GM12874 (cell line): ENCODE results near the gene IPMK.

Experiments used
- TF ChIP-seq, protein P1 (sequence below): IDR thresholded peaks from 2 replicates; pipeline ENCODE4 v1.5.1; 2011; ENCODE audit warnings: low read depth, mild to moderate bottlenecking, control low read depth, low read length, moderate library complexity; ENCODE audit not compliant: insufficient read depth

IPMK gene

DNA sequence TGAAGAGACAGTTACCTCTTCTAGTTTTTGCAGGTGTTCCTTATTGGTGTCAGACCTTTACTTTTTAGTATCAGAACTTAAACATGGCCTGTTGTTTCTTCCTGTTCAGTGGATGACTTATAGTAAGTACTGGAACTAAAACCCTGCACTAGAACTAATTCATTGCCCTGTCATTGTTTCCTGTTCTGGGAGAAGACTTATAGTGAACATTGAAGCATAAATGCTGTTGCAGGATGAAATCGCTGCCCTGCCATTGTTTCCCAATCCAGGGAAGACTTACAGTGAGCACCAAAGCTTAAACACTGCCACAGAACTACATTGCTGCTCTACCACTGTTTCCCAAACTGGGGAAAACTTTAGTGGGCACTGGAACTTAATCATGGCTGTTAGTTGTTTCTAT, 13.1 kb downstream of the IPMK start:
- TF ChIP-seq, protein P1, sequence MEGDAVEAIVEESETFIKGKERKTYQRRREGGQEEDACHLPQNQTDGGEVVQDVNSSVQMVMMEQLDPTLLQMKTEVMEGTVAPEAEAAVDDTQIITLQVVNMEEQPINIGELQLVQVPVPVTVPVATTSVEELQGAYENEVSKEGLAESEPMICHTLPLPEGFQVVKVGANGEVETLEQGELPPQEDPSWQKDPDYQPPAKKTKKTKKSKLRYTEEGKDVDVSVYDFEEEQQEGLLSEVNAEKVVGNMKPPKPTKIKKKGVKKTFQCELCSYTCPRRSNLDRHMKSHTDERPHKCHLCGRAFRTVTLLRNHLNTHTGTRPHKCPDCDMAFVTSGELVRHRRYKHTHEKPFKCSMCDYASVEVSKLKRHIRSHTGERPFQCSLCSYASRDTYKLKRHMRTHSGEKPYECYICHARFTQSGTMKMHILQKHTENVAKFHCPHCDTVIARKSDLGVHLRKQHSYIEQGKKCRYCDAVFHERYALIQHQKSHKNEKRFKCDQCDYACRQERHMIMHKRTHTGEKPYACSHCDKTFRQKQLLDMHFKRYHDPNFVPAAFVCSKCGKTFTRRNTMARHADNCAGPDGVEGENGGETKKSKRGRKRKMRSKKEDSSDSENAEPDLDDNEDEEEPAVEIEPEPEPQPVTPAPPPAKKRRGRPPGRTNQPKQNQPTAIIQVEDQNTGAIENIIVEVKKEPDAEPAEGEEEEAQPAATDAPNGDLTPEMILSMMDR: no peak

DNA sequence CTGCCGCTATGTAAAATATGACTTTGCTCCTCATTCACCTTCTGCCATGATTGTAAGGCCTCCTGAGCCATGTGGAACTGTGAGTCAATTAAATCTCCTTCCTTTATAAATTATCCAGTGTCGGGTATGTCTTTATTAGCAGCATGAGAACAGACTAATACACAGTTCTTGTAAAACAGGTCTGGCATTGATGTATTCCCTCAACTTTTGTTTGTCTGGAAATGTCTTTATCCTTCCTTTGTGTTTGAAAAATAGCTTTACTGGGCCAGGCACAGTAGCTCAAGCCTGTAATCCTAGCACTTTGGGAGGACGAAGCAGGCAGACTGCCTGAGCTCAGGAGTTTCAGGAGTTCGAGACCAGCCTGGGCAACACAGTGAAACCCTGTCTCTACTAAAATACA, 14.5 kb downstream of the IPMK start:
- TF ChIP-seq, protein P1: no peak

DNA sequence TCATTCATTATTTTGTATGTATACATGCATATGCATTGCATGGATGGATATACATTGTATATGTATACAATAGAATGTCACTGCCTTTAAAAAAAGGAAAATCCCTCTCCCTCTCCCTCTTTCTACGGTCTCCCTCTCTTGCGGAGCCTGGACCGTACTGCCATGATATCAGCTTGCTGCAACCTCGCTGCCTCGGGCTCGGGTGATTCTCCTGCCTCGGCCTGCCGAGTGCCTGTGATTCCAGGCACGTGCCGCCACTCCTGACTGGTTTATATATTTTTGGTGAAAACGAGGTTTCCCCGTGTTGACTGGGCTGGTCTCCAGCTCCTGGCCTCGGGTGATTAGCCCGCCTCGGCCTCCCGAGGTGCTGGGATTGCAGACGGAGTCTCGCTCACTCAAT, 24.4 kb downstream of the IPMK start:
- TF ChIP-seq, protein P1: no peak

DNA sequence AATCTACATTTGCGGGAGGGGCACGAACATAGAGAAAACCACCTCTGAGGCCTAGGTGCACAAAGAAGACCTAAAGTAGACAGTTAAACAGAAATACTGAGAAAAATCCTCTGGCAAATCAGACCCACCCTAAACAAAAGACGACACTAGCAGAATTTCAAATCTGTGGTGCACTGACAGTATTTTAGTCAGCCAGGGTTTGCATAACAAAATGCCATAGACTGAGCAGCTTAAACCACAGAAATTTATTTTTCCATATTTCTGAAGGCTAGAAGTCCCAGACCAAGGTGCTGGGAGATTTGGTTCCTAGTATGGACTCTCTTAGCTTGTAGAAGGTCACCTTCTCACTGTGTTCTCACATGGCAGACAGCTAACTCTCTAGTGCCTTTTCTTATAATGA, 26.3 kb downstream of the IPMK start:
- TF ChIP-seq, protein P1: no peak

DNA sequence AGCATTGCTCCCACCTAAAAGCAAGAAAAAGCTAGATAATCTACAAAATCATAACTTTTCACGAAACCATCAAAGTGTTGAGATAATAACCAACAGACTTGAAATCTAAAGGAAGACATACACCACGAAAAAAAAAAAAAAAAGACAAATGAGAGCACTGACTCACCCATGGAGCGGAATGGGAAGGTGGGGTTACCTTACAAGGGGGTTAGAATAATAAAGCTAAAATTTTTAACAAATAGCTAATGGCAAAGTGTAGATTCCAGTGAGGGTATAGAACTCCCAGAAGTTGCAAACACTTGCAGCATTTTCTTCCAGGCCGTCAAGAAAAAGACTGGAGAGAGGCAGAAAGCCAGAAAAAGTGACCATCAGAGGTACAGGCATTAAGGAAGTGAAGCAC, 27.2 kb downstream of the IPMK start:
- TF ChIP-seq, protein P1: no peak

DNA sequence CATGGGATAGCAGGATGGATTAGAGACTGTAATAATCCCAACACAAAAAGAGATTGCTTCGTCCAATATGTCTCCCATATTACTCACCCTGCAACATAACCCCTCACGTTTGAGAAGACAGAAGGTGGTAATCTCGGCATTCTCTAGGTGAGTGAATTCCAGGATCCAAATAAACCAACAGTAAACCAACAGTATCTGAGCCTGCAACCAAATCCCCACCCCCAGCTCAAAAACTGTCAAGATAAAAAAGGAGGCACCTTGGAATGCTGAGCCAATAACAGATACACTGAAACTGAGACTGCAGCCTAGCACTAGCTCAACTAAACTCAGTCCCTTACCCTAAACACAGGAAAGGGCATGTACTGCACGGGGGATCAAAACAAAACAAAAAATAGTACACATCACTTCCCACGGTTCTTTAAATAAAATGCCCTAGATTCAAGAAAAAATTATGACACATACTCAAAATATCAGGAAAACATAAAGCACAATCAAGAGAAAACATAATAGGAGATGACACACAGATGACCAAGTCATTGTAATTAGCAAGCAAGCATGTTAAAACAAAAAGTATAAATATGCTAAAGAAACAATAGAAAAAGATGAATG, 28.0 kb downstream of the IPMK start:
- TF ChIP-seq, protein P1: no peak

DNA sequence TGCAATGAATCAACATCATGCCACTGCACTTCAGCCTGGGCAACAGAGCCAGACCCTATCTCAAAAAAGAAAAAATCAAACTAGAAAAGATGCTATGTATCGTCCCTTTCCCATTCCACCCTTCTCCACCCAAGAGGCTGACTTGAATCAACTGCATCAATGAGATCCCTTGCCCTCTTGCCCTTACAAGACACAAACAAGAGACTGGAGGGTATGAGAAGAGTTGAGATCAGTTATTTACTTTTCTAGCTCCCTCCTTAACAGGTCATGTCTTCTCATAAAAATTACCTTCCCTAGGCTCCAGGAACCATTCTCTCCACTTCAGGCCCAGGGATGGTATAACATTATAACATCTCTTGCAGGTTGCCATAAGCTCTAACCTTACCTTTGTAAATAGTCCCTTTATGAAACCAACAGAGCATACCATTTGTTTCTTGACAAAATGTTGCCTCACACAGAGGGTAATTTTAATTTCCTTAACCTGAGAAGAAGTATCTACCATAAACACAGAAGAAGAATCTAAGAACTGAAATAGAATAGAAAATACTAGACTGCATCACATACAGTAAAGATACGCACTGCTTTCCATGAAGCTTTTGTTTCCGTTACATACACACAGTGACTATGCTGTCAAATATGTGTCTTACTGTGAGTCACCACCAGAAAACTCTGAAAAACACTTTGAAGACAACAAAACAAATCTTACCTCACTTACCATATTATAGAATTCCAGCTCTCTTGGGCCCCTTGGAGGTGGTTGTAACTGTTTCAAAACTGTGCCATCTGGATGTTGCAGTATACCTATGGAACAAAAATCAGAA, 30.5 kb downstream of the IPMK start:
- TF ChIP-seq, protein P1: no peak
